Measurements from ENCODE around the gene GNAT2.

DNA sequence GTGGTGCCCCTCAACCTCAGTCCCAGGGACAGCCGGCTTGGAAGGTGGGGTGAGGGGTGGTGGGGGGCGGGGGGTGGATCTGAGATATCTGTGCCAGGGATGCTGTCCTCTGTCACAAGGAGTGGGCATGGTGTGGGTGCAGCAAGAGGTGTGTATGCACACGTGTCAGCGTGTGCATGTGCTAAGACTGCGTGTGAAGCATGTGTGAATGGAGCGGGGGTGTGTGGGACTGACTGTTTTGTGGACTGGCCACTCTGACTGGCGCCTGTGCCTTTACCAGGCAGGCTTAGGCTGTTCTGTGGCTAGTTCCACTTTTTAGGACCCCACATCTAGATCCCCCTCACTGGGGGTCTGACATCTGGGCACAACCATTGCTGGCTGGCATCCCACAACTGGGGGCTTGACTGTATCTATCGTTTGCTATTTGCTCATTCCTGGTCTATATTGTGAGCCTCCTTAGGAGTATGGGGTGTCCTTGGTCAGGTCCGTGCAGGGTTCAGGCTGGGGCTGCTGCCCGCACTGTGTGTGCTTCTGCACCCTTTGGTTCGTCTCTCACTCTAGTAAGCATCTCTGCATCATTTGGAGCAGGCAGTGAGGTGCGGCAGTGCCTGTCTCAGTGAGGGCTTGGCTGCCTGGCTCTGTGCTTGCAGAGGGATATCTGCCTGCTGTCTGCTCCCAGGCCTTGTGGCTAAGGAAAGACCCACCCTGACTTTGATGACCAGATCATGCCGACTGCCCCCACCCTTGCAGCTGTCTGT, 2.1 kb upstream of the GNAT2 start:
- TF ChIP-seq CTCF (IDR thresholded peaks at IDR 0.05; ENCODE audit: low read length) (no peak), EZH2 (IDR thresholded peaks at IDR 0.05; ENCODE audit: borderline replicate concordance, low read length) (no peak)
